ENCODE data around the gene PMAIP1. TPM values are rescaled to one million over a fixed set of nuclear protein-coding genes. Genes with fewer than 3 reads are reported as not detected.

The PMAIP1 gene
- total and polyA plus RNA-seq, 9 of the 15 experiments (the other 6 are each of a cell fraction or from before 2014, with no cell fraction given): 8.0 to 22.9 (median 14.9) TPM

DNA sequence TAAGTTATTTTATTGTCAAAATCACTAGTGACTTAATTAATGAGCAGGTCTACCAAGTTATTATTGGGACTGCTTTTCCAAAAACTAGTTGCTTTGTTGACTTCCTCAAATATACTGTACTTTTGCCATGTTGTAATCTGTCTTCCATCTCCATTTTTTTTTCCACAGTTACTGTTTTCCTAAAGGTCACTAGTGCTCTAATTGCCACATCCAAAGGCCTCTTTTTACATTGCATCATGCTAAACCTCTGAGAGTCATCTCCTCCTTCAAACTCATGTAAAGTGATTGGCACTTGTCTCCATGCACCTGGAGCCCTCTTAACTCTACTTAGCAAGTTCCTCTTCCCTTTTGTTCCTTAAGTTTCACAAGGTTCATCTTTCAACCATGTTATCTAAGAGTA lies 11.8 kb downstream of the PMAIP1 start (continued):
- no peak for TF ChIP-seq ZNF57 (CRISPR knock-in tag; IDR thresholded peaks at IDR 0.05)
- no peak for TF ChIP-seq DPF2 (IDR thresholded peaks at IDR 0.05)
- TF ChIP-seq, protein P1, sequence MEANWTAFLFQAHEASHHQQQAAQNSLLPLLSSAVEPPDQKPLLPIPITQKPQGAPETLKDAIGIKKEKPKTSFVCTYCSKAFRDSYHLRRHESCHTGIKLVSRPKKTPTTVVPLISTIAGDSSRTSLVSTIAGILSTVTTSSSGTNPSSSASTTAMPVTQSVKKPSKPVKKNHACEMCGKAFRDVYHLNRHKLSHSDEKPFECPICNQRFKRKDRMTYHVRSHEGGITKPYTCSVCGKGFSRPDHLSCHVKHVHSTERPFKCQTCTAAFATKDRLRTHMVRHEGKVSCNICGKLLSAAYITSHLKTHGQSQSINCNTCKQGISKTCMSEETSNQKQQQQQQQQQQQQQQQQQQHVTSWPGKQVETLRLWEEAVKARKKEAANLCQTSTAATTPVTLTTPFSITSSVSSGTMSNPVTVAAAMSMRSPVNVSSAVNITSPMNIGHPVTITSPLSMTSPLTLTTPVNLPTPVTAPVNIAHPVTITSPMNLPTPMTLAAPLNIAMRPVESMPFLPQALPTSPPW (CRISPR knock-in tag; IDR thresholded peaks at IDR 0.05): peak; percentile 24; the same call in 1 of the 2 replicates
- TF ChIP-seq JUND (IDR thresholded peaks at IDR 0.05; ENCODE audit: borderline replicate concordance, low read depth, low read length): peak; percentile 46; the same call in 1 of the 2 replicates
- peak; percentile 58; the same call in 1 of the 3 replicates for TF ChIP-seq JUND (tag; IDR thresholded peaks at IDR 0.05; ENCODE audit: borderline replicate concordance, low read depth, low read length)
- TF ChIP-seq, protein P2, sequence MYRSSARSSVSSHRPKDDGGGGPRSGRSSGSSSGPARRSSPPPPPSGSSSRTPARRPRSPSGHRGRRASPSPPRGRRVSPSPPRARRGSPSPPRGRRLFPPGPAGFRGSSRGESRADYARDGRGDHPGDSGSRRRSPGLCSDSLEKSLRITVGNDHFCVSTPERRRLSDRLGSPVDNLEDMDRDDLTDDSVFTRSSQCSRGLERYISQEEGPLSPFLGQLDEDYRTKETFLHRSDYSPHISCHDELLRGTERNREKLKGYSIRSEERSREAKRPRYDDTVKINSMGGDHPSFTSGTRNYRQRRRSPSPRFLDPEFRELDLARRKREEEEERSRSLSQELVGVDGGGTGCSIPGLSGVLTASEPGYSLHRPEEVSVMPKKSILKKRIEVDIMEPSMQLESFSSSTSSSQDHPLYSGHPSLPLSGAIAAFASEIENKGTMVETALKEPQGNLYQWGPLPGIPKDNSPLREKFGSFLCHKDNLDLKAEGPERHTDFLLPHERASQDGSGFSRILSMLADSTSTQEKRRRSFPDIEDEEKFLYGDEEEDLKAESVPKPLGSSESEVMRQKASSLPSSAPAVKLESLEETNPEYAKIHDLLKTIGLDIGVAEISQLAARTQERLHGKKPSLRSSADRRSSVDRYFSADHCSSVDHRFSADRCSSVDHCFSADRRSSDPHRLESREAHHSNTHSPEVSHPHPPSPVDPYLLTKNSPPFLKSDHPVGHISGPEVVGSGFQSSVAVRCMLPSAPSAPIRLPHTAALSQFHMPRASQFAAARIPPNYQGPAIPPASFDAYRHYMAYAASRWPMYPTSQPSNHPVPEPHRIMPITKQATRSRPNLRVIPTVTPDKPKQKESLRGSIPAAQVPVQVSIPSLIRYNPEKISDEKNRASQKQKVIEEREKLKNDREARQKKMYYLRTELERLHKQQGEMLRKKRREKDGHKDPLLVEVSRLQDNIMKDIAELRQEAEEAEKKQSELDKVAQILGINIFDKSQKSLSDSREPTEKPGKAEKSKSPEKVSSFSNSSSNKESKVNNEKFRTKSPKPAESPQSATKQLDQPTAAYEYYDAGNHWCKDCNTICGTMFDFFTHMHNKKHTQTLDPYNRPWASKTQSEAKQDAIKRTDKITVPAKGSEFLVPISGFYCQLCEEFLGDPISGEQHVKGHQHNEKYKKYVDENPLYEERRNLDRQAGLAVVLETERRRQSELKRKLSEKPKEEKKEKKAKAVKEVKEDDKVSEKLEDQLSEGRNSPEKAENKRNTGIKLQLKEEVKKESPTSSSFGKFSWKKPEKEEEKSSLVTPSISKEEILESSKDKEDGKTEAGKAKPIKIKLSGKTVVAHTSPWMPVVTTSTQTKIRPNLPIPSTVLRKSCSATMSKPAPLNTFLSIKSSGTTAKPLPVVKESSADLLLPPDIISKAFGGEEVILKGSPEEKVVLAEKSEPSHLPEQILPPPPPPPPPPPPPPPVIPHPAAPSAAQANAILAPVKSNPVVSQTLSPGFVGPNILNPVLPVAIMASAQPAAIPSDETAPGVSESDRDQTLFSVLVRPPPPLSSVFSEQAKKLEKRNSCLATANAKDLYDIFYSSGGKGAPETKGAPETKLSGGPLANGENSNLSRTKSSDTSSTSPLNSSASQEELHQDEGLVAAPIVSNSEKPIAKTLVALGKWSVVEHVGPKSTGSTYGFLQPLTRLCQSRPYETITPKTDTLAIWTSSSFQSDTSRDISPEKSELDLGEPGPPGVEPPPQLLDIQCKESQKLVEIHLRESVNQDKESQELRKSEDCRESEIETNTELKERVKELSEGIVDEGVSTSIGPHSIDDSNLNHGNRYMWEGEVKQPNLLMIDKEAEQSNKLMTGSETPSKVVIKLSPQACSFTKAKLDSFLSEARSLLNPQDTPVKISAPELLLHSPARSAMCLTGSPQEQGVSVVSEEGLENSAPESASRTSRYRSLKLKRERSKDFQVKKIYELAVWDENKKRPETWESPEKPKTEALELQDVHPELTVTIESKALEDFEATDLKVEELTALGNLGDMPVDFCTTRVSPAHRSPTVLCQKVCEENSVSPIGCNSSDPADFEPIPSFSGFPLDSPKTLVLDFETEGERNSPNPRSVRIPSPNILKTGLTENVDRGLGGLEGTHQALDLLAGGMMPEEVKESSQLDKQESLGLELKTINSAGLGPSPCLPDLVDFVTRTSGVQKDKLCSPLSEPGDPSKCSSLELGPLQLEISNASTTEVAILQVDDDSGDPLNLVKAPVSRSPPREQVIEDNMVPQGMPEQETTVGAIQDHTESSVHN (IDR thresholded peaks at IDR 0.05; ENCODE audit: borderline replicate concordance in 1 of 2, low read depth in 1 of 2): peak in 1 of 2 experiments; percentile 59; a peak in 1 of 4 replicates
- peak; percentile 77 for TF ChIP-seq ATF7 (IDR thresholded peaks at IDR 0.05)
- no peak for TF ChIP-seq ARNT (IDR thresholded peaks at IDR 0.05)
- TF ChIP-seq ESRRA (IDR thresholded peaks at IDR 0.05; ENCODE audit: borderline replicate concordance, low read depth): peak; percentile 54; the same call in 1 of the 2 replicates
- TF ChIP-seq GABPA (tag; conservative IDR thresholded peaks at IDR 0.05; ENCODE audit: low read depth): 0 out of 2 replicates have a peak, but pooled peaks have one; percentile 8
- TF ChIP-seq, protein P3, sequence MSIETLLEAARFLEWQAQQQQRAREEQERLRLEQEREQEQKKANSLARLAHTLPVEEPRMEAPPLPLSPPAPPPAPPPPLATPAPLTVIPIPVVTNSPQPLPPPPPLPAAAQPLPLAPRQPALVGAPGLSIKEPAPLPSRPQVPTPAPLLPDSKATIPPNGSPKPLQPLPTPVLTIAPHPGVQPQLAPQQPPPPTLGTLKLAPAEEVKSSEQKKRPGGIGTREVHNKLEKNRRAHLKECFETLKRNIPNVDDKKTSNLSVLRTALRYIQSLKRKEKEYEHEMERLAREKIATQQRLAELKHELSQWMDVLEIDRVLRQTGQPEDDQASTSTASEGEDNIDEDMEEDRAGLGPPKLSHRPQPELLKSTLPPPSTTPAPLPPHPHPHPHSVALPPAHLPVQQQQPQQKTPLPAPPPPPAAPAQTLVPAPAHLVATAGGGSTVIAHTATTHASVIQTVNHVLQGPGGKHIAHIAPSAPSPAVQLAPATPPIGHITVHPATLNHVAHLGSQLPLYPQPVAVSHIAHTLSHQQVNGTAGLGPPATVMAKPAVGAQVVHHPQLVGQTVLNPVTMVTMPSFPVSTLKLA (conservative IDR thresholded peaks at IDR 0.05): no peak
- peak; percentile 59; the same call in 1 of the 2 replicates for TF ChIP-seq ZNF766 (CRISPR knock-in tag; conservative IDR thresholded peaks at IDR 0.05)
- TF ChIP-seq, protein P4, sequence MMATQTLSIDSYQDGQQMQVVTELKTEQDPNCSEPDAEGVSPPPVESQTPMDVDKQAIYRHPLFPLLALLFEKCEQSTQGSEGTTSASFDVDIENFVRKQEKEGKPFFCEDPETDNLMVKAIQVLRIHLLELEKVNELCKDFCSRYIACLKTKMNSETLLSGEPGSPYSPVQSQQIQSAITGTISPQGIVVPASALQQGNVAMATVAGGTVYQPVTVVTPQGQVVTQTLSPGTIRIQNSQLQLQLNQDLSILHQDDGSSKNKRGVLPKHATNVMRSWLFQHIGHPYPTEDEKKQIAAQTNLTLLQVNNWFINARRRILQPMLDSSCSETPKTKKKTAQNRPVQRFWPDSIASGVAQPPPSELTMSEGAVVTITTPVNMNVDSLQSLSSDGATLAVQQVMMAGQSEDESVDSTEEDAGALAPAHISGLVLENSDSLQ (IDR thresholded peaks at IDR 0.05): peak; percentile 91
- no peak for TF ChIP-seq ZNF696 (CRISPR knock-in tag; conservative IDR thresholded peaks at IDR 0.05)
- no peak for TF ChIP-seq ZNF217 (CRISPR knock-in tag; IDR thresholded peaks at IDR 0.05)
- peak; percentile 91 for TF ChIP-seq MECOM (CRISPR knock-in tag; IDR thresholded peaks at IDR 0.05)
- TF ChIP-seq CHCHD3 (CRISPR knock-in tag; IDR thresholded peaks at IDR 0.05): no peak
